Measurements from ENCODE around the gene THSD4. TPM values are rescaled to one million over a fixed set of nuclear protein-coding genes. Genes with fewer than 3 reads are reported as not detected.

THSD4 gene
- total RNA-seq, 4 donors from 2014 or later, result 39.4 to 232 (median 127) TPM

GRCh38 chr15:71597126-71597525, 481.9 kb downstream of the THSD4 start:
- no peaks in the 10 kb centered on the region for H3K9me3 ChIP-seq

GRCh38 chr15:71597637-71598036, 482.4 kb downstream of the THSD4 start:
- Histone ChIP-seq H3K36me3 (no peaks in the 10 kb centered on the region), H3K27ac (peak overlapping the region; percentile 59 to 84 (median 78)), H3K9me3 (no peaks in the 10 kb centered on the region), H3K4me3 (no peak overlapping the region), H3K27me3 (no peaks in the 10 kb centered on the region), H3K4me1 (peaks cover 0 to 83% (median 33%) of the 10 kb centered on the region in 3 donors)
- intact Hi-C loops (cut with DNase I), result no loop called here
- no peak for DNase-seq
- TF ChIP-seq CTCF (IDR thresholded peaks at IDR 0.05), result no peak
- TF ChIP-seq POLR2A (IDR thresholded peaks at IDR 0.05), result no peak
- WGBS, 2 donors, result 64 to 86% methylated on average over 3 to 8 of the region's 8 CpGs

More at GRCh38 chr15:71597126-71597525, 481.9 kb downstream of the THSD4 start:
- WGBS, 2 donors, result 36 to 44% methylated on average over 3 of the region's 3 CpGs
- Histone ChIP-seq H3K4me1 (peaks cover 0 to 88% (median 36%) of the 10 kb centered on the region in 3 donors), H3K27me3 (no peaks in the 10 kb centered on the region), H3K36me3 (no peaks in the 10 kb centered on the region), H3K4me3 (no peak overlapping the region), H3K27ac (peak overlapping the region; percentile 59 to 84 (median 78))
- TF ChIP-seq POLR2A (IDR thresholded peaks at IDR 0.05), result no peak
- intact Hi-C loops (cut with DNase I), result no loop called here
- no peak for DNase-seq

GRCh38 chr15:71598741-71599140, 483.5 kb downstream of the THSD4 start:
- no peak for DNase-seq
- no peaks in the 10 kb centered on the region for H3K27me3 ChIP-seq
- intact Hi-C loops (cut with DNase I), result no loop called here
- TF ChIP-seq POLR2A (IDR thresholded peaks at IDR 0.05) (no peak), CTCF (IDR thresholded peaks at IDR 0.05) (no peak)
- 60 to 66% methylated on average over 6 of the region's 6 CpGs for WGBS, 2 donors
- no peaks in the 10 kb centered on the region for H3K9me3 ChIP-seq
- peak overlapping the region; percentile 59 to 84 (median 78) for H3K27ac ChIP-seq
- peaks cover 0 to 76% (median 33%) of the 10 kb centered on the region in 3 donors for H3K4me1 ChIP-seq
- no peak overlapping the region for H3K4me3 ChIP-seq
- H3K36me3 ChIP-seq, result no peaks in the 10 kb centered on the region

- intact Hi-C loops (cut with DNase I), result no loop called here
- Histone ChIP-seq H3K27ac (peak overlapping the region; percentile 39 to 84 (median 70)), H3K27me3 (no peaks in the 10 kb centered on the region), H3K4me3 (no peak overlapping the region), H3K4me1 (peaks cover 0 to 70% (median 33%) of the 10 kb centered on the region in 3 donors), H3K36me3 (peaks cover 0 to 3% (median 0%) of the 10 kb centered on the region in 3 donors), H3K9me3 (no peaks in the 10 kb centered on the region)
- 50% methylated on average over 8 to 9 of the region's 9 CpGs for WGBS, 2 donors
- no peak for DNase-seq
- TF ChIP-seq POLR2A (IDR thresholded peaks at IDR 0.05) (no peak), CTCF (IDR thresholded peaks at IDR 0.05) (no peak)
Measured at GRCh38 chr15:71599418-71600151, 484.3 kb downstream of the THSD4 start.

GRCh38 chr15:71600237-71600636, 485.0 kb downstream of the THSD4 start:
- intact Hi-C loops (cut with DNase I), result no loop called here

More at GRCh38 chr15:71600237-71600636, 485.0 kb downstream of the THSD4 start:
- DNase-seq, result no peak
- Histone ChIP-seq H3K27ac (peak overlapping the region in 3 of 4 donors; percentile 39 to 84 (median 83)), H3K27me3 (no peaks in the 10 kb centered on the region), H3K4me1 (peaks cover 0 to 73% (median 33%) of the 10 kb centered on the region in 3 donors), H3K36me3 (peaks cover 0 to 10% (median 0%) of the 10 kb centered on the region in 3 donors), H3K4me3 (no peak overlapping the region), H3K9me3 (no peaks in the 10 kb centered on the region)
- TF ChIP-seq CTCF (IDR thresholded peaks at IDR 0.05) (no peak), POLR2A (IDR thresholded peaks at IDR 0.05) (no peak)
- WGBS, 2 donors, result 33 to 39% methylated on average over 1 of the region's 1 CpG
